DOHH2 (cell line): ENCODE measurements around the gene EDN3.

ENCODE experiments used
- H3F3A ChIP-seq: fragments of 200-600 bp; sonication (generic), shearing (Covaris generic); 2 replicates; pipeline ENCODE4 v1.6.0; 2016; ENCODE audit warnings: antibody characterized with exemption, mild to moderate bottlenecking; ENCODE audit not compliant: control insufficient read depth, insufficient read depth
- H3K27ac ChIP-seq: fragments of 200-600 bp; sonication (generic); 2 replicates; pipeline ENCODE4 v1.5.1; 2014; ENCODE audit warnings: low read depth, mild to moderate bottlenecking, low read length, moderate library complexity
- H3K27me3 ChIP-seq: fragments of 200-600 bp; sonication (generic); 2 replicates; pipeline ENCODE4 v1.6.1; 2014; ENCODE audit warnings: mild to moderate bottlenecking, low read length, mixed read lengths; ENCODE audit not compliant: control insufficient read depth
- H3K36me3 ChIP-seq: fragments of 200-600 bp; sonication (generic); 2 replicates; pipeline ENCODE4 v1.6.1; 2014; ENCODE audit warnings: mild to moderate bottlenecking, low read length, moderate library complexity, mixed read lengths; ENCODE audit not compliant: control insufficient read depth
- H3K4me1 ChIP-seq: fragments of 200-600 bp; sonication (generic); 2 replicates; pipeline ENCODE4 v1.6.1; 2014; ENCODE audit warnings: mild to moderate bottlenecking, low read length, mixed read lengths; ENCODE audit not compliant: control insufficient read depth
- H3K4me2 ChIP-seq: fragments of 200-600 bp; sonication (generic); 2 replicates; pipeline ENCODE4 v1.6.0; 2014; ENCODE audit warnings: mild to moderate bottlenecking, low read length, moderate library complexity
- H3K4me3 ChIP-seq: fragments of 200-600 bp; sonication (generic); 2 replicates; pipeline ENCODE4 v1.5.1; 2014; ENCODE audit warnings: mild to moderate bottlenecking, low read length, mixed read lengths
- H3K79me2 ChIP-seq: fragments of 200-600 bp; sonication (generic); 2 replicates; pipeline ENCODE4 v1.6.1; 2014; ENCODE audit warnings: mild to moderate bottlenecking, low read length, mixed read lengths; ENCODE audit not compliant: control insufficient read depth
- H3K9me2 ChIP-seq: fragments of 200-600 bp; sonication (generic); replicated peaks from 2 replicates; pipeline ENCODE4 v1.6.1; 2014; ENCODE audit warnings: mild to moderate bottlenecking, low read length, mixed read lengths; ENCODE audit not compliant: control insufficient read depth
- H3K9me3 ChIP-seq: fragments of 200-600 bp; sonication (generic); 2 replicates; pipeline ENCODE4 v1.6.1; 2014; ENCODE audit warnings: antibody characterized with exemption, low read length, mixed read lengths; ENCODE audit not compliant: control insufficient read depth, insufficient read depth
- H4K20me1 ChIP-seq: fragments of 200-600 bp; sonication (generic); 2 replicates; pipeline ENCODE4 v1.6.0; 2014; ENCODE audit warnings: low read depth, mild to moderate bottlenecking, antibody characterized with exemption, low read length, moderate library complexity; ENCODE audit not compliant: control insufficient read depth, insufficient read depth
- CTCF ChIP-seq: fragments of 200-600 bp; sonication (generic); IDR thresholded peaks from one replicate; pipeline ENCODE4 v1.5.1; 2014; ENCODE audit warnings: antibody characterized with exemption, mild to moderate bottlenecking, low read depth, low read length; ENCODE audit not compliant: poor library complexity, severe bottlenecking
- EZH2phosphoT487 ChIP-seq: fragments of 200-600 bp; sonication (generic); IDR thresholded peaks from 2 replicates; pipeline ENCODE4 v1.6.1; 2017; ENCODE audit warnings: borderline replicate concordance, mild to moderate bottlenecking, antibody characterized with exemption, low read length, moderate library complexity, mixed read lengths

The EDN3 gene

GRCh38 chr20:59325142-59325523 is 24.7 kb downstream of the EDN3 start:
- Histone ChIP-seq H3K79me2 (no peaks in the 10 kb centered on the region), H3K4me2 (no peak overlapping the region), H3K9me2 (no peaks in the 10 kb centered on the region), H3K27ac (no peak overlapping the region), H3K4me3 (no peak overlapping the region), H3F3A (no peaks in the 10 kb centered on the region), H4K20me1 (no peaks in the 10 kb centered on the region), H3K36me3 (no peaks in the 10 kb centered on the region), H3K27me3 (peaks cover 39% of the 10 kb centered on the region), H3K4me1 (no peaks in the 10 kb centered on the region), H3K9me3 (no peaks in the 10 kb centered on the region)
- TF ChIP-seq CTCF = no peak
- TF ChIP-seq EZH2phosphoT487 = no peak

- Histone ChIP-seq H3K9me2 (no peaks in the 10 kb centered on the region), H3K27ac (no peak overlapping the region), H3K4me3 (no peak overlapping the region), H3K4me1 (no peaks in the 10 kb centered on the region), H3K4me2 (no peak overlapping the region), H3F3A (no peaks in the 10 kb centered on the region), H3K79me2 (no peaks in the 10 kb centered on the region), H3K27me3 (peaks cover 43% of the 10 kb centered on the region), H3K9me3 (no peaks in the 10 kb centered on the region), H4K20me1 (no peaks in the 10 kb centered on the region), H3K36me3 (no peaks in the 10 kb centered on the region)
- TF ChIP-seq CTCF = no peak
- TF ChIP-seq EZH2phosphoT487 = no peak
Observed at GRCh38 chr20:59326188-59326587, 25.8 kb downstream of the EDN3 start.

- TF ChIP-seq EZH2phosphoT487 (no peak), CTCF (no peak)
- Histone ChIP-seq H4K20me1 (no peaks in the 10 kb centered on the region), H3K4me2 (no peak overlapping the region), H3K27me3 (peaks cover 53% of the 10 kb centered on the region), H3K79me2 (no peaks in the 10 kb centered on the region), H3K27ac (no peak overlapping the region), H3F3A (no peaks in the 10 kb centered on the region), H3K9me2 (no peaks in the 10 kb centered on the region), H3K4me1 (no peaks in the 10 kb centered on the region), H3K36me3 (no peaks in the 10 kb centered on the region), H3K9me3 (no peaks in the 10 kb centered on the region), H3K4me3 (no peak overlapping the region)
Observed at GRCh38 chr20:59328071-59328470, 27.7 kb downstream of the EDN3 start.

GRCh38 chr20:59331721-59332329 is 31.4 kb downstream of the EDN3 start:
- Histone ChIP-seq H3K9me2 (no peaks in the 10 kb centered on the region), H3K4me2 (no peak overlapping the region), H3K36me3 (no peaks in the 10 kb centered on the region), H3K27ac (no peak overlapping the region), H3K4me1 (no peaks in the 10 kb centered on the region), H3F3A (no peaks in the 10 kb centered on the region), H4K20me1 (peaks cover 3% of the 10 kb centered on the region; the same call in 1 of the 2 replicates), H3K79me2 (no peaks in the 10 kb centered on the region), H3K4me3 (no peak overlapping the region), H3K9me3 (no peaks in the 10 kb centered on the region), H3K27me3 (peaks cover 66% of the 10 kb centered on the region)
- TF ChIP-seq EZH2phosphoT487 (no peak), CTCF (no peak)
